HepG2 (cell line): ENCODE measurements around the gene APOC3. TPM values are rescaled to one million over a fixed set of nuclear protein-coding genes. Genes with fewer than 3 reads are reported as not detected.

Source experiments
- ATAC-seq: fragments of 200-7000 bp; cut with Tn5 transposase; 3 replicates; pipeline ENCODE4 v1.9.1; 2020; ENCODE audit warnings: mild to moderate bottlenecking, moderate library complexity
- BruUV-seq: library from RNA; stranded (reverse); fragments of 400-500 nt; replicated peaks from 2 replicates; lab custom pipeline; 2021; lab: Mats Ljungman, UMichigan
- CTCF ChIA-PET: fragments of 300-600 bp; formaldehyde crosslinking; extraction: SDS; loops from one replicate; lab custom pipeline; 2021; ENCODE audit warnings: low total read pairs, inconsistent platforms, low intra/inter-chr PET ratio; lab: Yijun Ruan, JAX
- POLR2A ChIA-PET: fragments of 350-600 bp; sonication (Branson Sonifier 250); formaldehyde crosslinking; loops from one replicate; lab custom pipeline; 2020; ENCODE audit warnings: antibody characterized with exemption, inconsistent platforms; lab: Yijun Ruan, JAX
- DNase-seq: peaks from one replicate; pipeline ENCODE4 v3.0.0-alpha.2; 2015; ENCODE audit warnings: low spot score
- FAIRE-seq: peaks from 3 replicates; lab custom pipeline; 2011; peaks lifted over from hg19 to GRCh38; lab: Jason Lieb, UNC
- H2AFZ ChIP-seq: one replicate; pipeline ENCODE4 v1.6.1; 2011; ENCODE audit warnings: low read length, inconsistent platforms
- H3K27ac ChIP-seq: fragments of 300-600 bp; 3 replicates; pipeline ENCODE4 v1.8.0; 2011; ENCODE audit warnings: mixed run types, mild to moderate bottlenecking, mixed read lengths, low read length, inconsistent platforms; ENCODE audit not compliant: insufficient read depth; ENCODE audit errors: extremely low read length
- H3K27me3 ChIP-seq, 2 experiments: fragments of 200-600 bp in 1 of 2; 2 replicates in 1 of 2; 3 replicates in 1 of 2; pipeline versions ENCODE4 v1.6.0 to v1.8.0; 2011; ENCODE audit warnings: low read length in 2 of 2, mild to moderate bottlenecking in 2 of 2, moderate library complexity in 2 of 2, inconsistent platforms in 1 of 2; ENCODE audit not compliant: insufficient read depth in 2 of 2, control insufficient read depth in 1 of 2
- H3K36me3 ChIP-seq, 2 experiments: fragments of 200-600 bp in 1 of 2; replicated peaks in 1 of 2; 2 replicates in 1 of 2; 3 replicates in 1 of 2; pipeline versions ENCODE4 v1.5.1 to v1.8.0; 2011; ENCODE audit warnings: low read length in 2 of 2, inconsistent platforms in 1 of 2; ENCODE audit not compliant: insufficient read depth in 2 of 2, control insufficient read depth in 1 of 2
- H3K4me1 ChIP-seq: 2 replicates; pipeline ENCODE4 v1.5.1; 2012; ENCODE audit warnings: low read length, inconsistent platforms; ENCODE audit not compliant: insufficient read depth
- H3K4me2 ChIP-seq: 2 replicates; pipeline ENCODE4 v1.6.0; 2011; ENCODE audit warnings: low read depth, low read length, inconsistent platforms
- H3K4me3 ChIP-seq, 3 experiments: fragments of 200-600 bp in 1 of 3; sonication (generic), shearing (Covaris generic) in 1 of 3; replicated peaks in 1 of 3; 2 replicates each; pipeline ENCODE4 v1.5.1; 2011 to 2016; ENCODE audit warnings: low read length in 3 of 3, inconsistent platforms in 2 of 3, low read depth in 2 of 3, mild to moderate bottlenecking in 2 of 3, control low read depth in 1 of 3, mixed read lengths in 1 of 3; ENCODE audit not compliant: insufficient read depth in 1 of 3
- H3K79me2 ChIP-seq: one replicate; pipeline ENCODE4 v1.6.1; 2011; ENCODE audit warnings: low read length, inconsistent platforms; ENCODE audit not compliant: insufficient read depth
- H3K9ac ChIP-seq: 2 replicates; pipeline ENCODE4 v1.6.0; 2011; ENCODE audit warnings: mild to moderate bottlenecking, low read depth, low read length, inconsistent platforms; ENCODE audit not compliant: insufficient read depth
- H3K9me3 ChIP-seq: 2 replicates; pipeline ENCODE4 v1.5.1; 2012; ENCODE audit warnings: mild to moderate bottlenecking, low read length
- H4K20me1 ChIP-seq: 2 replicates; pipeline ENCODE4 v1.6.0; 2011; ENCODE audit warnings: inconsistent platforms, mild to moderate bottlenecking, low read length, moderate library complexity; ENCODE audit not compliant: insufficient read depth
- ASH2L ChIP-seq: fragments of 300-600, 200-600 bp; sonication (generic); IDR thresholded peaks from 2 replicates; pipeline ENCODE4 v1.7.0; 2017; ENCODE audit warnings: low read depth, mild to moderate bottlenecking, moderate library complexity, mixed read lengths, low read length; ENCODE audit not compliant: insufficient read length
- FOXM1 ChIP-seq: sonication (generic); formaldehyde crosslinking; IDR thresholded peaks from 2 replicates; pipeline ENCODE4 v1.5.0; 2020; ENCODE audit warnings: missing genetic modification reagents
- KMT2B ChIP-seq: IDR thresholded peaks from 2 replicates; pipeline ENCODE4 v1.6.1; 2016; ENCODE audit warnings: missing genetic modification reagents, missing compliant biosample characterization
- SP5 ChIP-seq: IDR thresholded peaks from 2 replicates; pipeline ENCODE4 v1.6.1; 2016; ENCODE audit warnings: low read depth, borderline replicate concordance
- WGBS: methylation state at CpG from one replicate; pipeline ENCODE4 v1.1.6; 2017; ENCODE audit warnings: low lambda C conversion rate; 5-methylcytosine and 5-hydroxymethylcytosine counted together
- in situ Hi-C: cut with HindIII; loops from 2 replicates; pipeline ENCODE4 v1.10.0; 2017; ENCODE audit warnings: low pct_unique_long_range_greater_than_20kb; ENCODE audit not compliant: extremely low pct_ligation_motif_present
- intact Hi-C: fragments of 100-400 bp; cut with micrococcal nuclease; formaldehyde crosslinking; loops from one replicate; pipeline ENCODE4 v1.10.0; 2022; ENCODE audit not compliant: unreplicated experiment
- polyA plus RNA-seq, 8 experiments: library from polyadenylated mRNA; depleted of rRNA in 3 of 8; stranded (reverse) in 7 of 8; unstranded in 1 of 8; fragments of >200 nt; fragmentation: Illumina TruSeq in 4 of 8; extraction: Trizol in 4 of 8; gene quantifications; 2 replicates each; pipeline versions ENCODE4 v1.2.1 to v1.2.3, GENCODE V29; 2011 to 2016; ENCODE audit warnings: low read depth in 4 of 8, missing spikeins in 1 of 8, mixed read lengths in 1 of 8; ENCODE audit not compliant: insufficient read depth in 1 of 8
- total RNA-seq, 5 experiments: library from RNA; depleted of rRNA; stranded (reverse); fragments of >200 nt; fragmentation: Illumina TruSeq; extraction: Trizol; gene quantifications; 2 replicates each; pipeline ENCODE4 v1.2.3, GENCODE V29; 2016; ENCODE audit warnings: low read depth in 1 of 5
- TF ChIP-seq, protein P1 (sequence below): sonication (generic); formaldehyde crosslinking; IDR thresholded peaks from 2 replicates; pipeline ENCODE4 v1.4.0; 2020; ENCODE audit warnings: missing genetic modification reagents
- TF ChIP-seq, protein P2 (sequence below): sonication (generic); formaldehyde crosslinking; IDR thresholded peaks from 2 replicates; pipeline ENCODE4 v1.4.0; 2020; ENCODE audit warnings: missing genetic modification reagents

Gene APOC3
- total and polyA plus RNA-seq, 2 of the 13 experiments (the other 11 are each of a cell fraction or from before 2014, with no cell fraction given), result 314 to 687 TPM

- Histone ChIP-seq H2AFZ (no peak overlapping the region), H3K4me1 (peaks cover 89% of the 10 kb centered on the region), H3K36me3 (no peaks in the 10 kb centered on the region)
- no TSS peak for BruUV-seq
- 100% methylated on average over 1 of the region's 1 CpG for WGBS
- TF ChIP-seq, protein P1, sequence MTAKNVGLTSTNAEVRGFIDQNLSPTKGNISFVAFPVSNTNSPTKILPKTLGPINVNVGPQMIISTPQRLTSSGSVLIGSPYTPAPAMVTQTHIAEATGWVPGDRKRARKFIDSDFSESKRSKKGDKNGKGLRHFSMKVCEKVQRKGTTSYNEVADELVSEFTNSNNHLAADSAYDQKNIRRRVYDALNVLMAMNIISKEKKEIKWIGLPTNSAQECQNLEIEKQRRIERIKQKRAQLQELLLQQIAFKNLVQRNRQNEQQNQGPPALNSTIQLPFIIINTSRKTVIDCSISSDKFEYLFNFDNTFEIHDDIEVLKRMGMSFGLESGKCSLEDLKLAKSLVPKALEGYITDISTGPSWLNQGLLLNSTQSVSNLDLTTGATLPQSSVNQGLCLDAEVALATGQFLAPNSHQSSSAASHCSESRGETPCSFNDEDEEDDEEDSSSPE (CRISPR knock-in tag), result no peak
- no peak for TF ChIP-seq ASH2L
- TF ChIP-seq, protein P2, sequence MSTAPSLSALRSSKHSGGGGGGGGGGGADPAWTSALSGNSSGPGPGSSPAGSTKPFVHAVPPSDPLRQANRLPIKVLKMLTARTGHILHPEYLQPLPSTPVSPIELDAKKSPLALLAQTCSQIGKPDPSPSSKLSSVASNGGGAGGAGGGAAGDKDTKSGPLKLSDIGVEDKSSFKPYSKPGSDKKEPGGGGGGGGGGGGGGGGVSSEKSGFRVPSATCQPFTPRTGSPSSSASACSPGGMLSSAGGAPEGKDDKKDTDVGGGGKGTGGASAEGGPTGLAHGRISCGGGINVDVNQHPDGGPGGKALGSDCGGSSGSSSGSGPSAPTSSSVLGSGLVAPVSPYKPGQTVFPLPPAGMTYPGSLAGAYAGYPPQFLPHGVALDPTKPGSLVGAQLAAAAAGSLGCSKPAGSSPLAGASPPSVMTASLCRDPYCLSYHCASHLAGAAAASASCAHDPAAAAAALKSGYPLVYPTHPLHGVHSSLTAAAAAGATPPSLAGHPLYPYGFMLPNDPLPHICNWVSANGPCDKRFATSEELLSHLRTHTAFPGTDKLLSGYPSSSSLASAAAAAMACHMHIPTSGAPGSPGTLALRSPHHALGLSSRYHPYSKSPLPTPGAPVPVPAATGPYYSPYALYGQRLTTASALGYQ, result no peak
- TF ChIP-seq FOXM1 (CRISPR knock-in tag), result no peak
- no peak for TF ChIP-seq SP5 (CRISPR knock-in tag)
- no peak for TF ChIP-seq KMT2B (CRISPR knock-in tag)
- TF ChIP-seq, all 625 proteins: peak for 0
- POLR2A ChIA-PET, result interaction anchor here (2.6 to 4.5 kb wide), 4 partner anchors 13 to 24 kb away, joined by 35 to 105 read pairs (median 45); partner anchors contain the start of genes APOA1, APOA4, APOA5 and APOC3
- H3K4me3 ChIP-seq, result no peak overlapping the region
- no peak for ATAC-seq
- no peak for DNase-seq
- CTCF ChIA-PET, result no interaction called here
- no peaks in the 10 kb centered on the region for H3K9me3 ChIP-seq
- H3K27ac ChIP-seq, result peak overlapping the region; percentile 70
- intact Hi-C loops, result no loop called here
- FAIRE-seq, result no peak
- in situ Hi-C loops, result no loop called here
- no peak overlapping the region; the same call in 1 of the 2 replicates for H3K9ac ChIP-seq
- H3K27me3 ChIP-seq, result no peaks in the 10 kb centered on the region
- H4K20me1 ChIP-seq, result no peaks in the 10 kb centered on the region
- H3K4me2 ChIP-seq, result peak overlapping the region; percentile 55
- H3K79me2 ChIP-seq, result no peaks in the 10 kb centered on the region
Measured at GRCh38 chr11:116813170-116813569, 16.5 kb upstream of the APOC3 start.
